Testis (tissue), 2 donors: Measurements from ENCODE around the gene MAB21L4.

Experiments
- CTCF ChIP-seq, 3 experiments: fragments of 450-650 bp in 2 of 3; fragments of 200-600 bp in 1 of 3; sonication (generic) in 1 of 3; IDR thresholded peaks; one replicate each; pipeline ENCODE4 v1.5.1; 2016 to 2019; ENCODE audit warnings: antibody characterized with exemption in 3 of 3, mild to moderate bottlenecking in 2 of 3, moderate library complexity in 1 of 3
- POLR2A ChIP-seq: fragments of 450-650 bp; IDR thresholded peaks from one replicate; pipeline ENCODE4 v1.6.1; 2017; ENCODE audit warnings: antibody characterized with exemption, mild to moderate bottlenecking, moderate library complexity

GRCh38 chr2:240869956-240870875 lies 25.7 kb downstream of the MAB21L4 start:
- TF ChIP-seq CTCF (IDR thresholded peaks at IDR 0.05) (no peak), POLR2A (no peak)
